Measurements from ENCODE around the gene YWHAE.

- no peak for TF ChIP-seq EZH2 (IDR thresholded peaks at IDR 0.05; ENCODE audit: insufficient read depth, poor library complexity, severe bottlenecking)
- TF ChIP-seq EZH2phosphoT487 (IDR thresholded peaks at IDR 0.05; ENCODE audit: insufficient read depth, low read depth): no peak
These were observed 87.7 kb downstream of the YWHAE start for GRCh38 chr17:1312261-1312870.

Measured in GM23248 (cell line).